K562 (cell line): ENCODE results near the gene PPARG. TPM values are rescaled to one million over a fixed set of nuclear protein-coding genes. Genes with fewer than 3 reads are reported as not detected.

Source experiments
- ATAC-seq: fragments of 200-7000 bp; cut with Tn5 transposase; 3 replicates; pipeline ENCODE4 v1.9.1; 2020; ENCODE audit warnings: moderate library complexity
- BruUV-seq: library from RNA; stranded (reverse); fragments of 400-500 nt; replicated peaks from 2 replicates; lab custom pipeline; 2021; lab: Mats Ljungman, UMichigan
- CTCF ChIA-PET: fragments of 300-600 bp; formaldehyde crosslinking; extraction: SDS; loops from one replicate; lab custom pipeline; 2021; ENCODE audit warnings: low intra/inter-chr PET ratio; lab: Yijun Ruan, JAX
- POLR2A ChIA-PET: fragments of 300-600, 350-650 bp; sonication (Branson Sonifier 250); formaldehyde crosslinking; extraction: SDS; loops from one replicate; lab custom pipeline; 2021; ENCODE audit warnings: antibody characterized with exemption, inconsistent platforms; lab: Yijun Ruan, JAX
- DNase-seq, 4 experiments: peaks; one replicate each; pipeline versions ENCODE4 v3.0.0 to v3.0.0-alpha.2; 2011 to 2018; ENCODE audit warnings: low spot score in 3 of 4, mixed read lengths in 3 of 4; ENCODE audit errors: extremely low read depth in 1 of 4
- FAIRE-seq: peaks from 2 replicates; lab custom pipeline; 2011; peaks lifted over from hg19 to GRCh38; lab: Jason Lieb, UNC
- H2AFZ ChIP-seq: 2 replicates; pipeline ENCODE4 v1.6.0; 2011; ENCODE audit warnings: low read depth, low read length, control low read depth, inconsistent platforms
- H3K27ac ChIP-seq: fragments of 200-600 bp; 3 replicates; pipeline ENCODE4 v1.8.0; 2011; ENCODE audit warnings: low read depth, mild to moderate bottlenecking, control low read depth, inconsistent platforms, low read length, moderate library complexity, mixed read lengths; ENCODE audit errors: extremely low read depth
- H3K27me3 ChIP-seq, 2 experiments: fragments of 300-600 bp in 1 of 2; 2 replicates in 1 of 2; 3 replicates in 1 of 2; pipeline versions ENCODE4 v1.6.0 to v1.8.0; 2011; ENCODE audit warnings: inconsistent platforms in 2 of 2, low read length in 2 of 2, mild to moderate bottlenecking in 1 of 2, mixed read lengths in 1 of 2, moderate library complexity in 1 of 2; ENCODE audit not compliant: control insufficient read depth in 2 of 2, insufficient read depth in 2 of 2
- H3K36me3 ChIP-seq: fragments of 300-600 bp; 3 replicates; pipeline ENCODE4 v1.8.0; 2011; ENCODE audit warnings: mild to moderate bottlenecking, low read length, inconsistent platforms; ENCODE audit not compliant: control insufficient read depth, insufficient read depth
- H3K4me1 ChIP-seq, 2 experiments: fragments of 200-600 bp in 1 of 2; replicated peaks in 1 of 2; 2 replicates in 1 of 2; 3 replicates in 1 of 2; pipeline versions ENCODE4 v1.5.1 to v1.8.0; 2011; ENCODE audit warnings: inconsistent platforms in 2 of 2, low read length in 2 of 2, mild to moderate bottlenecking in 1 of 2, mixed read lengths in 1 of 2, moderate library complexity in 1 of 2; ENCODE audit not compliant: control insufficient read depth in 2 of 2, insufficient read depth in 2 of 2
- H3K4me2 ChIP-seq: 2 replicates; pipeline ENCODE4 v1.6.1; 2011; ENCODE audit warnings: low read length, control low read depth, inconsistent platforms, mixed read lengths; ENCODE audit not compliant: insufficient read depth
- H3K4me3 ChIP-seq: fragments of 200-600 bp; sonication (generic), shearing (Covaris generic); 2 replicates; pipeline ENCODE4 v1.5.1; 2016; ENCODE audit warnings: control low read depth, inconsistent platforms
- H3K79me2 ChIP-seq: fragments of 200-600 bp; 3 replicates; pipeline ENCODE4 v1.8.0; 2011; ENCODE audit warnings: low read length, inconsistent platforms; ENCODE audit not compliant: control insufficient read depth, insufficient read depth
- H3K9ac ChIP-seq, 2 experiments: 2 replicates each; pipeline versions ENCODE4 v1.6.0 to v1.6.1; 2011; ENCODE audit warnings: low read depth in 2 of 2, low read length in 2 of 2, control low read depth in 1 of 2, inconsistent platforms in 1 of 2, mild to moderate bottlenecking in 1 of 2, mixed read lengths in 1 of 2; ENCODE audit not compliant: insufficient read depth in 1 of 2
- H3K9me1 ChIP-seq: one replicate; pipeline ENCODE4 v1.6.0; 2011; ENCODE audit warnings: inconsistent platforms, mild to moderate bottlenecking, low read length, moderate library complexity; ENCODE audit not compliant: control insufficient read depth, insufficient read depth
- H3K9me3 ChIP-seq: replicated peaks from 2 replicates; pipeline ENCODE4 v1.5.1; 2011; ENCODE audit warnings: low read depth, low read length, inconsistent platforms; ENCODE audit not compliant: control insufficient read depth, insufficient read depth
- H4K20me1 ChIP-seq: replicated peaks from 2 replicates; pipeline ENCODE4 v1.6.1; 2011; ENCODE audit warnings: low read length, inconsistent platforms, mixed read lengths; ENCODE audit not compliant: control insufficient read depth, insufficient read depth
- CCNT2 ChIP-seq: IDR thresholded peaks from 2 replicates; pipeline ENCODE4 v1.6.1; 2011; ENCODE audit warnings: borderline replicate concordance, low read depth, mild to moderate bottlenecking, moderate library complexity, mixed read lengths, low read length; ENCODE audit not compliant: insufficient read length; ENCODE audit errors: extremely low read depth
- CEBPB ChIP-seq: fragments of 450-650 bp; IDR thresholded peaks from 2 replicates; pipeline ENCODE4 v1.6.1; 2016; ENCODE audit warnings: missing genetic modification characterization, missing compliant biosample characterization
- HDAC1 ChIP-seq, 2 experiments: fragments of 450-650 bp; IDR thresholded peaks; 2 replicates each; pipeline ENCODE4 v1.6.1; 2016 to 2017; ENCODE audit warnings: inconsistent platforms in 1 of 2, mild to moderate bottlenecking in 1 of 2, moderate library complexity in 1 of 2
- HMG20A ChIP-seq: fragments of 450-650 bp; formaldehyde crosslinking; conservative IDR thresholded peaks from 2 replicates; pipeline ENCODE4 v1.4.0; 2020; ENCODE audit warnings: mild to moderate bottlenecking, mixed read lengths
- KAT2B ChIP-seq: IDR thresholded peaks from one replicate; pipeline ENCODE4 v1.6.1; 2012; ENCODE audit warnings: low read depth, mild to moderate bottlenecking, control low read depth, inconsistent platforms, low read length, moderate library complexity
- MAFF ChIP-seq: IDR thresholded peaks from 2 replicates; pipeline ENCODE4 v1.6.1; 2012; ENCODE audit warnings: low read length, improper control_type of control experiment
- NFYB ChIP-seq: IDR thresholded peaks from 2 replicates; pipeline ENCODE4 v1.6.1; 2011; ENCODE audit warnings: mild to moderate bottlenecking, moderate library complexity; ENCODE audit not compliant: insufficient read length; ENCODE audit errors: extremely low read depth
- NKRF ChIP-seq: fragments of 450-650 bp; IDR thresholded peaks from 2 replicates; pipeline ENCODE4 v1.6.1; 2016; ENCODE audit warnings: borderline replicate concordance
- NR2C2 ChIP-seq, 2 experiments: fragments of 200-800 bp in 1 of 2; sonication (Bioruptor generic) in 1 of 2; sonication (generic) in 1 of 2; formaldehyde crosslinking in 1 of 2; IDR thresholded peaks; 2 replicates each; pipeline versions ENCODE4 v1.6.1 to v1.8.0; 2016 to 2022; ENCODE audit warnings: mild to moderate bottlenecking in 1 of 2, missing compliant biosample characterization in 1 of 2, missing genetic modification characterization in 1 of 2, missing genetic modification reagents in 1 of 2
- NR4A1 ChIP-seq, 2 experiments: fragments of 250-450 bp in 1 of 2; fragments of 450-650 bp in 1 of 2; sonication (Bioruptor Pico) in 1 of 2; IDR thresholded peaks; 2 replicates each; pipeline versions ENCODE4 v1.4.0 to v1.6.1; 2016 to 2020; ENCODE audit warnings: mild to moderate bottlenecking in 2 of 2, missing compliant biosample characterization in 1 of 2, missing genetic modification characterization in 1 of 2, moderate library complexity in 1 of 2
- PRPF4 ChIP-seq: fragments of 200-400 bp; formaldehyde crosslinking; IDR thresholded peaks from one replicate; pipeline ENCODE4 v1.6.1; 2017; ENCODE audit warnings: low read length, low read depth, mild to moderate bottlenecking; ENCODE audit not compliant: insufficient read depth, poor library complexity, severe bottlenecking
- PYGO2 ChIP-seq: fragments of 450-650 bp; IDR thresholded peaks from 2 replicates; pipeline ENCODE4 v1.6.1; 2016; ENCODE audit warnings: mild to moderate bottlenecking, missing genetic modification characterization, moderate library complexity, missing compliant biosample characterization
- RAD51 ChIP-seq: fragments of 450-650 bp; IDR thresholded peaks from 2 replicates; pipeline ENCODE4 v1.7.1; 2016; ENCODE audit warnings: low read depth, mild to moderate bottlenecking, borderline replicate concordance
- RBM22 ChIP-seq: fragments of 200-400 bp; formaldehyde crosslinking; IDR thresholded peaks from 2 replicates; pipeline ENCODE4 v1.6.1; 2018; ENCODE audit warnings: low read length, low read depth; ENCODE audit not compliant: poor library complexity, severe bottlenecking
- ZBTB1 ChIP-seq: sonication (generic); formaldehyde crosslinking; IDR thresholded peaks from 2 replicates; pipeline ENCODE4 v1.8.1; 2023; ENCODE audit warnings: missing genetic modification reagents, low read depth, mild to moderate bottlenecking, borderline replicate concordance
- ZBTB26 ChIP-seq: fragments of 450-650 bp; formaldehyde crosslinking; IDR thresholded peaks from 2 replicates; pipeline ENCODE4 v1.4.0; 2022; ENCODE audit warnings: missing genetic modification characterization
- ZFP30 ChIP-seq: fragments of 250-450 bp; sonication (Bioruptor Pico); IDR thresholded peaks from 2 replicates; pipeline ENCODE4 v1.8.0; 2022; ENCODE audit warnings: moderate library complexity, mild to moderate bottlenecking, inconsistent platforms, borderline replicate concordance
- ZNF175 ChIP-seq: fragments of 200-800 bp; sonication (Bioruptor generic); IDR thresholded peaks from 2 replicates; pipeline ENCODE4 v1.6.1; 2016; ENCODE audit warnings: low read depth, mild to moderate bottlenecking, missing genetic modification characterization, missing compliant biosample characterization
- ZNF408 ChIP-seq: fragments of 250-450 bp; sonication (Bioruptor Pico); IDR thresholded peaks from 2 replicates; pipeline ENCODE4 v1.4.0; 2020; ENCODE audit warnings: low read depth, mild to moderate bottlenecking, moderate library complexity
- WGBS: fragments of 100-300 bp; shearing (Covaris generic); methylation state at CpG from one replicate; pipeline ENCODE4 v1.1.6; 2016; ENCODE audit warnings: low coverage, mixed read lengths; ENCODE audit not compliant: insufficient coverage; ENCODE audit errors: missing lambda C conversion rate; 5-methylcytosine and 5-hydroxymethylcytosine counted together
- in situ Hi-C: fragments of 300-500 bp; cut with MboI; formaldehyde crosslinking; loops from 4 replicates; pipeline ENCODE4 v1.15.0; 2018; ENCODE audit warnings: inconsistent platforms, mixed read lengths
- intact Hi-C: fragments of 100-400 bp; cut with micrococcal nuclease; formaldehyde crosslinking; loops from 2 replicates; pipeline ENCODE4 v1.14.2; 2022
- polyA plus RNA-seq, 8 experiments: library from polyadenylated mRNA; depleted of rRNA in 4 of 8; stranded (reverse) in 5 of 8; unstranded in 3 of 8; fragments of >200 nt; fragmentation: Nextera tagmentation in 2 of 8; fragmentation: Illumina TruSeq in 1 of 8; extraction: Ambion mirVana in 2 of 8; extraction: Trizol in 1 of 8; gene quantifications; 2 replicates each; pipeline versions ENCODE4 v1.2.1 to v1.2.3, GENCODE V29; 2011 to 2014; ENCODE audit warnings: inconsistent platforms in 1 of 8, missing spikeins in 1 of 8
- total RNA-seq, 7 experiments: library from RNA; depleted of rRNA in 6 of 7; stranded (reverse); fragments of >200 nt in 6 of 7; fragmentation: Illumina TruSeq in 2 of 7; extraction: Trizol in 2 of 7; gene quantifications; 2 replicates each; pipeline versions ENCODE4 v1.2.1 to v1.2.3, GENCODE V29; 2011 to 2021; ENCODE audit warnings: low replicate concordance in 1 of 7

The PPARG gene
- total and polyA plus RNA-seq, 9 of the 15 experiments (the other 6 are each of a cell fraction or from before 2014, with no cell fraction given), result not detected

GRCh38 chr3:12247411-12247810 lies 41.5 kb upstream of the PPARG start:
- H2AFZ ChIP-seq, result no peak overlapping the region
- no peak overlapping the region for H3K4me2 ChIP-seq
- no peak overlapping the region for H3K4me3 ChIP-seq
- no peak overlapping the region for H3K9ac ChIP-seq
- intact Hi-C loops (no loop called here), in situ Hi-C loops (no loop called here)
- H3K27me3 ChIP-seq, result no peaks in the 10 kb centered on the region
- DNase-seq (no peak), ATAC-seq (no peak), FAIRE-seq (no peak)
- POLR2A ChIA-PET, result no interaction called here
- BruUV-seq, result no TSS peak
- 0% methylated on average over 4 of the region's 4 CpGs for WGBS
- no peak overlapping the region for H3K27ac ChIP-seq
- H3K9me1 ChIP-seq, result no peaks in the 10 kb centered on the region
- no peaks in the 10 kb centered on the region for H3K79me2 ChIP-seq
- no peaks in the 10 kb centered on the region for H4K20me1 ChIP-seq
- H3K4me1 ChIP-seq, result no peaks in the 10 kb centered on the region
- no peak for TF ChIP-seq ZNF408 (CRISPR knock-in tag)
- no peak for TF ChIP-seq CCNT2
- no peak for TF ChIP-seq ZBTB1
- TF ChIP-seq RAD51, result no peak
- TF ChIP-seq NR2C2 (CRISPR knock-in tag; IDR thresholded peaks at IDR 0.05), result no peak
- no peak for TF ChIP-seq NR2C2 (tag; IDR thresholded peaks at IDR 0.05)
- TF ChIP-seq CEBPB (tag), result no peak
- TF ChIP-seq ZNF175 (CRISPR knock-in tag), result no peak
- no peak for TF ChIP-seq ZFP30 (CRISPR knock-in tag)
- TF ChIP-seq ZBTB26 (CRISPR knock-in tag), result no peak
- TF ChIP-seq RBM22, result no peak
- no peak for TF ChIP-seq KAT2B
- TF ChIP-seq MAFF, result no peak
- no peak for TF ChIP-seq PRPF4
- no peak for TF ChIP-seq NR4A1 (CRISPR knock-in tag; IDR thresholded peaks at IDR 0.05)
- no peak for TF ChIP-seq NR4A1 (tag; IDR thresholded peaks at IDR 0.05)
- no peak for TF ChIP-seq NKRF
- TF ChIP-seq NFYB, result no peak
- no peak for TF ChIP-seq PYGO2
- no peak for TF ChIP-seq HMG20A
- TF ChIP-seq HDAC1 (IDR thresholded peaks at IDR 0.05), result no peak
- CTCF ChIA-PET, result no interaction called here
- H3K36me3 ChIP-seq, result no peaks in the 10 kb centered on the region
- no peaks in the 10 kb centered on the region; the same call in 1 of the 2 replicates for H3K9me3 ChIP-seq
